ENCODE measurements around the gene BDH1. TPM values are rescaled to one million over a fixed set of nuclear protein-coding genes. Genes with fewer than 3 reads are reported as not detected.

Gene BDH1
- total and polyA plus RNA-seq, 2 of the 13 experiments (the other 11 are each of a cell fraction or from before 2014, with no cell fraction given) = 21.2 to 71.9 TPM

DNA sequence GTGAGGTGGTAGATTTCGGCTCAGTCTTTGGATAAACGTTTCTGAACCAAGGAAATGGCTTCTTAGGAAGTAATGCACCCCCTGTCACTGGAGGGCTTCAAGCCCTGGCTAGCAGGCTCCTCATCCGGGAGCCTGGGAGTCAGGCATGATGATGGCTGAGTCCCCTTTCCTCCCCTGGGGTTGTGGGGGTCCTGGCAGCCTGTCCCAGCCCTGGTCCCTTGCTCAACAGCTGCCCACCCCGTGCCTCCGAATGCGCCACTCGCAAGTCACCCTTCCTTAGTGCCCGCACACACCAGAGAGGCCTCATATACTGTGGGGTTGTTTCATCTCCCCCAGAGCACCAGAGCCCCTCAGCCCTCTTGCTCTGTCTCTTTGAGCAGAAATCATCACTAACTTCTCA, 48.2 kb downstream of the BDH1 start:
- FAIRE-seq (no peak), ATAC-seq (no peak), DNase-seq (ENCODE audit: low spot score) (no peak)
- WGBS (ENCODE audit: low lambda C conversion rate) = 59% methylated on average over 7 of the region's 8 CpGs
- Histone ChIP-seq H3K4me2 (ENCODE audit: low read depth, low read length) (no peak overlapping the region), H3K79me2 (ENCODE audit: insufficient read depth, low read length) (no peaks in the 10 kb centered on the region), H3K9me3 (ENCODE audit: low read length) (no peaks in the 10 kb centered on the region), H3K27ac (ENCODE audit: extremely low read length, insufficient read depth, low read length) (no peak overlapping the region), H4K20me1 (ENCODE audit: insufficient read depth, low read length) (no peaks in the 10 kb centered on the region), H2AFZ (ENCODE audit: low read length) (no peak overlapping the region), H3K4me1 (ENCODE audit: insufficient read depth, low read length) (peaks cover 56% of the 10 kb centered on the region), H3K36me3 (replicated peaks in 1 of 2; ENCODE audit: control insufficient read depth in 1 of 2, insufficient read depth in 2 of 2, low read length in 2 of 2) (peaks cover 0 to 7% of the 10 kb centered on the region in 2 experiments; a peak in 3 of 5 replicates), H3K9ac (ENCODE audit: insufficient read depth, low read depth, low read length) (no peak overlapping the region), H3K27me3 (ENCODE audit: control insufficient read depth in 1 of 2, insufficient read depth in 2 of 2, low read length in 2 of 2) (no peaks in the 10 kb centered on the region; a peak in 1 of 5 replicates), H3K4me3 (replicated peaks in 1 of 3; ENCODE audit: insufficient read depth in 1 of 3, low read depth in 2 of 3, low read length in 3 of 3) (no peak overlapping the region)
- no TSS peak for BruUV-seq (replicated peaks)
- ChIA-PET POLR2A (no interaction called here), CTCF (ENCODE audit: low intra/inter-chr PET ratio, low total read pairs) (no interaction called here)
- in situ Hi-C loops (cut with HindIII; ENCODE audit: extremely low pct_ligation_motif_present, low pct_unique_long_range_greater_than_20kb) (loop anchor here (10.0 to 25.0 kb wide), 2 partner anchors 213 to 520 kb away; partner anchors contain the start of gene DLG1), intact Hi-C loops (cut with micrococcal nuclease; ENCODE audit: unreplicated experiment) (no loop called here)
- TF ChIP-seq ZSCAN12 (CRISPR knock-in tag; IDR thresholded peaks at IDR 0.05) (no peak), DMAP1 (CRISPR knock-in tag; IDR thresholded peaks at IDR 0.05) (no peak), CHCHD3 (CRISPR knock-in tag; IDR thresholded peaks at IDR 0.05) (no peak), ASH2L (IDR thresholded peaks at IDR 0.05; ENCODE audit: insufficient read length, low read depth, low read length) (no peak), TRIM24 (CRISPR knock-in tag; IDR thresholded peaks at IDR 0.05) (no peak), ZNF260 (CRISPR knock-in tag; IDR thresholded peaks at IDR 0.05; ENCODE audit: borderline replicate concordance, low read depth) (no peak), ZNF256 (CRISPR knock-in tag; conservative IDR thresholded peaks at IDR 0.05) (no peak), GLI4 (CRISPR knock-in tag; IDR thresholded peaks at IDR 0.05; ENCODE audit: borderline replicate concordance) (no peak), ZBTB25 (CRISPR knock-in tag; IDR thresholded peaks at IDR 0.05) (no peak), ZNF430 (CRISPR knock-in tag; IDR thresholded peaks at IDR 0.05) (no peak), KDM5B (CRISPR knock-in tag; IDR thresholded peaks at IDR 0.05; ENCODE audit: borderline replicate concordance) (no peak), RXRA (CRISPR knock-in tag; IDR thresholded peaks at IDR 0.05) (no peak)
